Thyroid gland (tissue), 4 donors: Measurements from ENCODE around the gene SPON1. TPM values are rescaled to one million over a fixed set of nuclear protein-coding genes. Genes with fewer than 3 reads are reported as not detected.

Experiments used
- DNase-seq, 2 donors: peaks; one replicate each; pipeline ENCODE4 v3.0.0-alpha.2; 2019
- H3K27ac ChIP-seq, 3 donors: fragments of 200-600 bp; sonication (generic); 1 replicate in 2 of 3; 2 replicates in 1 of 3; pipeline ENCODE4 v1.5.1; 2016 to 2019; ENCODE audit warnings: mild to moderate bottlenecking in 1 of 3, moderate library complexity in 1 of 3
- H3K27me3 ChIP-seq: fragments of 200-600 bp; sonication (generic); one replicate; pipeline ENCODE4 v1.5.1; 2019
- H3K36me3 ChIP-seq, 2 donors: fragments of 200-600 bp; sonication (generic); one replicate each; pipeline ENCODE4 v1.5.1; 2016 to 2019
- H3K4me1 ChIP-seq, 2 donors: fragments of 200-600 bp; sonication (generic); one replicate each; pipeline ENCODE4 v1.5.1; 2017 to 2019
- H3K4me3 ChIP-seq, 3 donors: fragments of 200-600 bp; sonication (generic); replicated peaks in 1 of 3; 1 replicate in 2 of 3; 2 replicates in 1 of 3; pipeline ENCODE4 v1.5.1; 2016; ENCODE audit warnings: mild to moderate bottlenecking in 1 of 3
- H3K9me3 ChIP-seq: fragments of 200-600 bp; sonication (generic); one replicate; pipeline ENCODE4 v1.5.1; 2017
- POLR2A ChIP-seq, 2 donors: fragments of 450-650 bp; IDR thresholded peaks; one replicate each; pipeline ENCODE4 v1.6.1; 2017; ENCODE audit warnings: antibody characterized with exemption in 2 of 2, mild to moderate bottlenecking in 2 of 2, moderate library complexity in 1 of 2
- WGBS, 2 donors: methylation state at CpG; one replicate each; pipeline ENCODE4 v1.1.5; 2017; 5-methylcytosine and 5-hydroxymethylcytosine counted together
- intact Hi-C: fragments of 100-400 bp; cut with DNase I; formaldehyde crosslinking; loops from one replicate; pipeline ENCODE4 v1.15.1; 2023
- total RNA-seq, 4 donors: library from RNA; depleted of rRNA; stranded (reverse); fragments of >200 nt; gene quantifications; one replicate each; pipeline ENCODE4 v1.2.3, GENCODE V29; 2016
- TF ChIP-seq, protein P1 (sequence below), 6 experiments: fragments of 200-600 bp in 3 of 6; fragments of 450-650 bp in 3 of 6; sonication (generic) in 3 of 6; IDR thresholded peaks; one replicate each; pipeline ENCODE4 v1.5.1; 2016 to 2019; ENCODE audit warnings: antibody characterized with exemption in 6 of 6, mild to moderate bottlenecking in 2 of 6, inconsistent platforms in 1 of 6, moderate library complexity in 1 of 6

Gene SPON1
- total RNA-seq, 4 donors from 2014 or later = 7.3 to 14.9 (median 10.9) TPM

DNA sequence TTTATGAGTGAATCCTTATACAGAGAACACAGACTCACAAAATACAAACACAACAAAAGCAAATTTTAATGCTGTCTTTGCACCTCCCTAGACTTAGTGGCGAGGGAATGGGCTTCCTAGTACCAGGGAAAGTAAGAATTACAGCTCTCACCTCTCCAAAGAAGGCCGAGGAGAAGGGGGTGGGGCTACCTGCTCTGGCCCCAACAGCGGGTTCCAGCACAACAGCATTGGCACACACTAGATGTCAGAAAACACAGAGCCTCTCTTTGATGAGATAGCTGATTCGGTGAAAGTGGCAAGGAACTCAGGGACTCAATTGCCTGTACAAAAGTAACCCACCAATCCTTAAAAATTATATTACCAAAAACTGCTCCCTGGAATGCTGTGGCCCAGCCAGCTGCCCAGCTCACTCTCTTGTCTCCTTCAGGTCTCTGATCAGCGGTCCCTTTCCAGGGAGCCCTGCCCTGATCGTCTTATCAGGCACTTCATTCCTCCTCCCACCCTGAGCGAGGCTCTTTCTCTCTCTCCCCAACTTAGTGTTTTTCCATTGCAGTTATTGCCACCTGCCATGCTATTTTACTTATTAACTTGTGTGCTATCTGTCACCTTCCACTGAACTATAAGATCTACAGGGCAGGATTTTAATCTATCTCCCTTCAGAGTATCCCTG lies 30.7 kb downstream of the SPON1 start:
- peak in 1 of 2 donors; percentile 4 for DNase-seq
- Histone ChIP-seq H3K9me3 (no peaks in the 10 kb centered on the region), H3K4me3 (no peak overlapping the region), H3K27ac (no peak overlapping the region), H3K27me3 (no peaks in the 10 kb centered on the region), H3K36me3 (no peaks in the 10 kb centered on the region), H3K4me1 (no peaks in the 10 kb centered on the region)
- 55 to 62% methylated on average over 7 of the region's 7 CpGs for WGBS, 2 donors
- intact Hi-C loops = no loop called here
- TF ChIP-seq, protein P1, sequence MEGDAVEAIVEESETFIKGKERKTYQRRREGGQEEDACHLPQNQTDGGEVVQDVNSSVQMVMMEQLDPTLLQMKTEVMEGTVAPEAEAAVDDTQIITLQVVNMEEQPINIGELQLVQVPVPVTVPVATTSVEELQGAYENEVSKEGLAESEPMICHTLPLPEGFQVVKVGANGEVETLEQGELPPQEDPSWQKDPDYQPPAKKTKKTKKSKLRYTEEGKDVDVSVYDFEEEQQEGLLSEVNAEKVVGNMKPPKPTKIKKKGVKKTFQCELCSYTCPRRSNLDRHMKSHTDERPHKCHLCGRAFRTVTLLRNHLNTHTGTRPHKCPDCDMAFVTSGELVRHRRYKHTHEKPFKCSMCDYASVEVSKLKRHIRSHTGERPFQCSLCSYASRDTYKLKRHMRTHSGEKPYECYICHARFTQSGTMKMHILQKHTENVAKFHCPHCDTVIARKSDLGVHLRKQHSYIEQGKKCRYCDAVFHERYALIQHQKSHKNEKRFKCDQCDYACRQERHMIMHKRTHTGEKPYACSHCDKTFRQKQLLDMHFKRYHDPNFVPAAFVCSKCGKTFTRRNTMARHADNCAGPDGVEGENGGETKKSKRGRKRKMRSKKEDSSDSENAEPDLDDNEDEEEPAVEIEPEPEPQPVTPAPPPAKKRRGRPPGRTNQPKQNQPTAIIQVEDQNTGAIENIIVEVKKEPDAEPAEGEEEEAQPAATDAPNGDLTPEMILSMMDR (IDR thresholded peaks at IDR 0.05) = no peak
- TF ChIP-seq POLR2A (IDR thresholded peaks at IDR 0.05) = no peak

DNA sequence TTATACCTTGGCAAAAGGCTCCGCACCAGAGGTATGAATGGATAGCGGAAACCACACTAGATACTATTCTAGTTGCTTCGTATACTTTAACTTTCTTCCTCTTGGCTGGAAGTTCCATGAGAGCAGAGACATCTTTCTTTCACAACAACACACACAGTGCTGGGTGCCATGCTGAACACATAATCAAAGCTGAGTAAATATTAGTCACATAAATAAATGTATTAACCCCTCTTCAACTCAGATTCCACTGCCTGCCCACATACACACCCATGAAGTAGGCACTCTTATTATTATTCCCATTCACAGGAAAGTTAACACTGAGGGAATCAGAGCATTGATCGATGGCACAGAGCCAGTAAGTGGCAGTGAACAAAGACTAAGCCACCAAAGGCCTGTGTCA lies 35.4 kb downstream of the SPON1 start:
- WGBS, 2 donors = 91 to 95% methylated on average over 4 of the region's 4 CpGs
- Histone ChIP-seq H3K36me3 (no peaks in the 10 kb centered on the region), H3K9me3 (no peaks in the 10 kb centered on the region), H3K27me3 (no peaks in the 10 kb centered on the region), H3K4me3 (no peak overlapping the region), H3K27ac (no peak overlapping the region), H3K4me1 (no peaks in the 10 kb centered on the region)
- no peak for DNase-seq
- TF ChIP-seq, protein P1 (IDR thresholded peaks at IDR 0.05) = no peak
- no peak for TF ChIP-seq POLR2A (IDR thresholded peaks at IDR 0.05)
- intact Hi-C loops = no loop called here

DNA sequence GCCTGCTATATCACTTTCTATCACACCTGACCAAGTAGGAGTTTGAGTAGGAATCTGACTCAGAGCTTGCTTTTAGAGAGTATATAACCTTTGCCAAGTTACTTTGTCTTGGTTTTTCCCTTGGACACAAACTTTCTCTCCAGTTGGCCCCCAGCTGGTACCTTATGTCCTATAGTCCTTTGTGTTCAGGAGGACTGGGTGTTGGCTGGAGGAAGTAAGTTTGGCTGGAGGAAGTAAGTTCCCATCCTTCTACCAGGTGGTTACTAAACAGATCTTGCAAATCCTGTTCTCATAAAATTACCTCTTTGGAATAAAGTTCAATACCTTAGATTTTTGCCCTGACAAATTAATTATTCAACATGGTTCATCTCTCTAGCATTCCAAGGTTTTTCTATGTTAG lies 37.2 kb downstream of the SPON1 start:
- TF ChIP-seq, protein P1 (IDR thresholded peaks at IDR 0.05) = no peak
- TF ChIP-seq POLR2A (IDR thresholded peaks at IDR 0.05) = no peak
- H3K36me3 ChIP-seq = no peaks in the 10 kb centered on the region
- no peaks in the 10 kb centered on the region for H3K27me3 ChIP-seq
- no peak overlapping the region for H3K27ac ChIP-seq
- intact Hi-C loops = no loop called here
- H3K4me1 ChIP-seq = no peaks in the 10 kb centered on the region
- no peak for DNase-seq
- H3K9me3 ChIP-seq = no peaks in the 10 kb centered on the region
- H3K4me3 ChIP-seq = no peak overlapping the region

DNA sequence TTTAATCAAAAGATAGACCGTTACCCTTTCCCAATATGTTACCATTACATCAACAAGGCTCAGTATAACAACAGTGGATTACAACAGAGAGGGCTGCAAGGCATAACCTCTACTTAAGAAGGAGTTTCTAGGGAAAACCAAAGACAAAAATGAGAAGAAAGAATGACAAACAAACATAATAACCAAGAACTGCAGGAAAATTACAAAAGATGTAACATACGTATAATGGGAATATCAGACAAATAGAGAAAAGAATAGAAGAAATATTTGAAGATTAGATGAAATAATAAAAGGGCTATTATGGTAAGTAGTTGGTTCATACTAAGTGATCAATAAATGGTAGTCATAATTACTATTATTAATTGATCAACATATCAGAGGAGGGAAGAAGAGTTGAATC lies 39.1 kb downstream of the SPON1 start:
- TF ChIP-seq, protein P1 (IDR thresholded peaks at IDR 0.05) = no peak
- no peak for TF ChIP-seq POLR2A (IDR thresholded peaks at IDR 0.05)
- no peak overlapping the region for H3K27ac ChIP-seq
- no peak for DNase-seq
- no peaks in the 10 kb centered on the region for H3K4me1 ChIP-seq
- H3K27me3 ChIP-seq = no peaks in the 10 kb centered on the region
- no peak overlapping the region for H3K4me3 ChIP-seq
- no peaks in the 10 kb centered on the region for H3K36me3 ChIP-seq
- 97 to 98% methylated on average over 2 of the region's 2 CpGs for WGBS, 2 donors
- intact Hi-C loops = no loop called here
- H3K9me3 ChIP-seq = no peaks in the 10 kb centered on the region

DNA sequence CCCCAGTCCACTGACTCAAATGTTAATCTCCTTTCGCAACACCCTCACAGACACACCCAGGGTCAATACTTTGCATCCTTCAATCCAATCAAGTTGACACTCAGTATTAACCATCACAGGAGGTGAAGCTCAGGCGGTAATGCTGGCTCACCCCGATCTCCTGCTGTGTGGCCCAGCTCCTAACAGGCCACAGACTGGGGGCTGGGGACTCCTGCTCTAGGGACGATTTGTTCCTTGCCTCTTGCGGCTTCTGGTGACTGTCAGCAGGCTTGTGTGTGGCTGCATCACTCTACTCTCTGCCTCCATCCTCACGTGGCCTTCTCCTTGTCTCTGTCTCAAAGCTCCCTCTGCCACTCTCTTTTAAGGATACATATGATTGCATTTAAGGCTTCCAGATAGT lies 45.0 kb downstream of the SPON1 start:
- Histone ChIP-seq H3K4me3 (no peak overlapping the region), H3K9me3 (no peaks in the 10 kb centered on the region), H3K27ac (no peak overlapping the region), H3K36me3 (no peaks in the 10 kb centered on the region), H3K27me3 (no peaks in the 10 kb centered on the region), H3K4me1 (no peaks in the 10 kb centered on the region)
- no peak for TF ChIP-seq POLR2A (IDR thresholded peaks at IDR 0.05)
- TF ChIP-seq, protein P1 (IDR thresholded peaks at IDR 0.05) = no peak
- WGBS, 2 donors = 90 to 94% methylated on average over 6 of the region's 6 CpGs
- intact Hi-C loops = no loop called here
- DNase-seq = no peak
